ENCODE results near the gene ZNF341. TPM values are rescaled to one million over a fixed set of nuclear protein-coding genes. Genes with fewer than 3 reads are reported as not detected.

ZNF341 gene
- total RNA-seq, 1 donor from 2014 or later: 2.8 TPM

GRCh38 chr20:33766686-33767085, 34.9 kb downstream of the ZNF341 start:
- no peak overlapping the region for H3K4me3 Mint-ChIP-seq (ENCODE audit: unreplicated experiment)
- no peak for DNase-seq (ENCODE audit: low spot score)
- H3K4me1 Mint-ChIP-seq (ENCODE audit: low read depth): no peaks in the 10 kb centered on the region
- H3K27me3 Mint-ChIP-seq (ENCODE audit: low read depth): no peaks in the 10 kb centered on the region
- H3K27ac Mint-ChIP-seq (ENCODE audit: unreplicated experiment): no peak overlapping the region
- no peak for TF ChIP-seq CTCF (IDR thresholded peaks at IDR 0.05)
- H3K9me3 Mint-ChIP-seq (ENCODE audit: low read depth): no peaks in the 10 kb centered on the region
- peaks cover 10% of the 10 kb centered on the region for H3K36me3 Mint-ChIP-seq (ENCODE audit: low read depth)

DNA sequence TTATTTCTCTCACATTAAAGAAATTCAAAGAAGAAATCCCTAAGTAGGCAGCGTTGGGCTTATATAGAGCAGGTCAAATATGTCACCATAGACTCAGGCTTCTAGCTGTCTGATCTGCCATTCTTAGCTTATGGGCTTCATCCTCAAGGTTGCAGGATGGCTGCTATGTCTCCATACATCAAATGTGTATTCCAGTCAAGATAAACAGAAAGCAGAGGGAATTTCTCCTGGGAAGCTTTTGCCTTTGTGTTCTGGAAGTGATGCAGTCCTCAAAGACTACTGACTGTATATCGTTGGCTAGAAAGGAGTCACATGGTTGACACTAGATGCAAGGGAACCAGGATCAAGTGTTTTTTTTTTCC, 36.0 kb downstream of the ZNF341 start:
- no peaks in the 10 kb centered on the region for H3K27me3 Mint-ChIP-seq (ENCODE audit: low read depth)
- peaks cover 10% of the 10 kb centered on the region for H3K36me3 Mint-ChIP-seq (ENCODE audit: low read depth)
- H3K9me3 Mint-ChIP-seq (ENCODE audit: low read depth): no peaks in the 10 kb centered on the region
- no peak overlapping the region for H3K27ac Mint-ChIP-seq (ENCODE audit: unreplicated experiment)
- no peak for TF ChIP-seq CTCF (IDR thresholded peaks at IDR 0.05)
- H3K4me1 Mint-ChIP-seq (ENCODE audit: low read depth): no peaks in the 10 kb centered on the region
- no peak overlapping the region for H3K4me3 Mint-ChIP-seq (ENCODE audit: unreplicated experiment)
- no peak for DNase-seq (ENCODE audit: low spot score)

- no peak for TF ChIP-seq CTCF (IDR thresholded peaks at IDR 0.05)
- Mint-ChIP-seq H3K27me3 (ENCODE audit: low read depth) (no peaks in the 10 kb centered on the region), H3K4me3 (ENCODE audit: unreplicated experiment) (no peak overlapping the region), H3K9me3 (ENCODE audit: low read depth) (no peaks in the 10 kb centered on the region), H3K36me3 (ENCODE audit: low read depth) (peaks cover 12% of the 10 kb centered on the region), H3K27ac (ENCODE audit: unreplicated experiment) (no peak overlapping the region), H3K4me1 (ENCODE audit: low read depth) (no peaks in the 10 kb centered on the region)
- DNase-seq (ENCODE audit: low spot score): no peak
Measured at GRCh38 chr20:33769043-33769442, 37.2 kb downstream of the ZNF341 start.

DNA sequence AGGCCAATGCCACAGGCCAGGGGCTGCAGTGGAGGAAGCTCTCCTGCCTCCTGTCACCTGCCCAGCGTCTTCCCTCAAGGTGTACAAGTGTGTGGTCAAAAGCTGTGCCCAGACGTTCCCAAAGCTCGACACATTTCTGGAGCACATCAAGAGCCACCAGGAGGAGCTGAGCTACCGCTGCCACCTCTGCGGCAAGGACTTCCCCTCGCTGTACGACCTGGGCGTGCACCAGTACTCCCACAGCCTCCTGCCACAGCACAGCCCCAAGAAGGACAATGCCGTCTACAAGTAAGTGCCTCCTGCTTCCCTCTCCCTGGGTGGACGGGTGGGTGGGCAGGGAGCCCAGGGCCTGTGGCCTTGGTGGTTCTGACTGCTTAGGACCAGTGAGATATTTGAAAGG, 38.2 kb downstream of the ZNF341 start:
- no peak for DNase-seq (ENCODE audit: low spot score)
- Mint-ChIP-seq H3K4me1 (ENCODE audit: low read depth) (no peaks in the 10 kb centered on the region), H3K36me3 (ENCODE audit: low read depth) (peaks cover 12% of the 10 kb centered on the region), H3K9me3 (ENCODE audit: low read depth) (no peaks in the 10 kb centered on the region), H3K27me3 (ENCODE audit: low read depth) (no peaks in the 10 kb centered on the region), H3K4me3 (ENCODE audit: unreplicated experiment) (no peak overlapping the region), H3K27ac (ENCODE audit: unreplicated experiment) (no peak overlapping the region)
- no peak for TF ChIP-seq CTCF (IDR thresholded peaks at IDR 0.05)

DNA sequence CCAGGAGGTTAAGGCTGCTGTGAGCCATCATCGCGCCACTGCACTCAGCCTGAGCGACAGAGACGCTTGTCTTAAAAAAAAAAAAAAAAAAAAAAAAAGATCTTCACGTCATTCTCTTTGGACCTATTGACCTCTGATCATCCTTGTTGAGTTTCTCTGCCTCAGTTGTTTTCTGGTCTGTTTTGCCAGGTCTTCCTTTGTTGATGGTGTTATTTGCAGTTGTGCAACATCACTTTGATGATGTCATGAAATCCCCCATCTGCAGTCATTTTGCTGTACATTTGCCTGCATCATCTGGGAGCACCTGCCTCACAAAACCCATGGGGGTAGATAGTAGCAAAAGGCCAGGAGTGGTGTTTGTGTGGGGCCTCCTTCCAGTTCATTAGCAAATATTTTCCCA, 40.1 kb downstream of the ZNF341 start:
- H3K27me3 Mint-ChIP-seq (ENCODE audit: low read depth): no peaks in the 10 kb centered on the region
- peaks cover 7% of the 10 kb centered on the region for H3K36me3 Mint-ChIP-seq (ENCODE audit: low read depth)
- no peak overlapping the region for H3K27ac Mint-ChIP-seq (ENCODE audit: unreplicated experiment)
- no peak for DNase-seq (ENCODE audit: low spot score)
- H3K9me3 Mint-ChIP-seq (ENCODE audit: low read depth): no peaks in the 10 kb centered on the region
- TF ChIP-seq CTCF (IDR thresholded peaks at IDR 0.05): no peak
- no peak overlapping the region for H3K4me3 Mint-ChIP-seq (ENCODE audit: unreplicated experiment)
- no peaks in the 10 kb centered on the region for H3K4me1 Mint-ChIP-seq (ENCODE audit: low read depth)

Data from chondrocyte (in vitro differentiated cells).